ENCODE results near the gene CNNM3.

CNNM3 gene

GRCh38 chr2:96878171-96878570, 62.1 kb downstream of the CNNM3 start:
- DNase-seq (ENCODE audit: low spot score), result no peak

- no peak for DNase-seq (ENCODE audit: low spot score)
Observed at GRCh38 chr2:96878796-96879544, 62.9 kb downstream of the CNNM3 start.

- no peak for DNase-seq (ENCODE audit: low spot score)
Observed at GRCh38 chr2:96879545-96880040, 63.5 kb downstream of the CNNM3 start.

GRCh38 chr2:96880891-96881273, 64.8 kb downstream of the CNNM3 start:
- DNase-seq (ENCODE audit: low spot score), result no peak

- no peak for DNase-seq (ENCODE audit: low spot score)
Observed at GRCh38 chr2:96881349-96882195, 65.5 kb downstream of the CNNM3 start.

GRCh38 chr2:96882230-96882629, 66.2 kb downstream of the CNNM3 start:
- DNase-seq (ENCODE audit: low spot score), result no peak

- no peak for DNase-seq (ENCODE audit: low spot score)
Observed at GRCh38 chr2:96882906-96883305, 66.8 kb downstream of the CNNM3 start.

- no peak for DNase-seq (ENCODE audit: low spot score)
Observed at GRCh38 chr2:96883306-96883705, 67.2 kb downstream of the CNNM3 start.
